Vagina (tissue), 2 donors: ENCODE results near the gene IL1RAPL2. TPM values are rescaled to one million over a fixed set of nuclear protein-coding genes. Genes with fewer than 3 reads are reported as not detected.

Experiments
- DNase-seq, 2 donors: peaks; one replicate each; pipeline ENCODE4 v3.0.0-alpha.2; 2017; ENCODE audit errors: extremely low spot score in 2 of 2
- H3K27ac ChIP-seq: fragments of 200-600 bp; sonication (generic); one replicate; pipeline ENCODE4 v1.5.1; 2019
- H3K27me3 ChIP-seq: fragments of 200-600 bp; sonication (generic); one replicate; pipeline ENCODE4 v1.5.1; 2019
- H3K36me3 ChIP-seq, 2 donors: fragments of 200-600 bp; sonication (generic); one replicate each; pipeline ENCODE4 v1.5.1; 2017 to 2019
- H3K4me1 ChIP-seq: fragments of 200-600 bp; sonication (generic); one replicate; pipeline ENCODE4 v1.5.1; 2019
- H3K4me3 ChIP-seq, 2 donors: fragments of 200-600 bp; sonication (generic); 1 replicate in 1 of 2; 2 replicates in 1 of 2; pipeline ENCODE4 v1.5.1; 2016 to 2019
- H3K9me3 ChIP-seq: fragments of 200-600 bp; sonication (generic); one replicate; pipeline ENCODE4 v1.5.1; 2019
- POLR2A ChIP-seq, 2 donors: fragments of 450-650 bp; IDR thresholded peaks; one replicate each; pipeline ENCODE4 v1.6.1; 2017; ENCODE audit warnings: antibody characterized with exemption in 2 of 2, mild to moderate bottlenecking in 2 of 2, moderate library complexity in 2 of 2
- POLR2AphosphoS5 ChIP-seq, 2 donors: sonication (generic); formaldehyde crosslinking; IDR thresholded peaks; one replicate each; pipeline ENCODE4 v1.9.0; 2017; ENCODE audit warnings: antibody characterized with exemption in 2 of 2, mild to moderate bottlenecking in 2 of 2, low read depth in 1 of 2; ENCODE audit not compliant: insufficient read depth in 1 of 2
- intact Hi-C: fragments of 100-400 bp; cut with DNase I; formaldehyde crosslinking; loops from one replicate; pipeline ENCODE4 v1.15.1; 2023
- small RNA-seq: library from RNA; depleted of rRNA; stranded (forward); fragments of <200 nt; gene quantifications from one replicate; pipeline ENCODE3, GENCODE V24; 2016
- total RNA-seq: library from RNA; depleted of rRNA; stranded (reverse); fragments of >200 nt; gene quantifications from one replicate; pipeline ENCODE4 v1.2.3, GENCODE V29; 2016
- TF ChIP-seq, protein P1 (sequence below), 3 experiments: fragments of 450-650 bp in 2 of 3; fragments of 200-600 bp in 1 of 3; sonication (generic) in 1 of 3; IDR thresholded peaks; one replicate each; pipeline ENCODE4 v1.5.1; 2017 to 2019; ENCODE audit warnings: antibody characterized with exemption in 3 of 3, mild to moderate bottlenecking in 2 of 3, moderate library complexity in 2 of 3

The IL1RAPL2 gene
- total RNA-seq, 1 donor from 2014 or later: 0.25 TPM

DNA sequence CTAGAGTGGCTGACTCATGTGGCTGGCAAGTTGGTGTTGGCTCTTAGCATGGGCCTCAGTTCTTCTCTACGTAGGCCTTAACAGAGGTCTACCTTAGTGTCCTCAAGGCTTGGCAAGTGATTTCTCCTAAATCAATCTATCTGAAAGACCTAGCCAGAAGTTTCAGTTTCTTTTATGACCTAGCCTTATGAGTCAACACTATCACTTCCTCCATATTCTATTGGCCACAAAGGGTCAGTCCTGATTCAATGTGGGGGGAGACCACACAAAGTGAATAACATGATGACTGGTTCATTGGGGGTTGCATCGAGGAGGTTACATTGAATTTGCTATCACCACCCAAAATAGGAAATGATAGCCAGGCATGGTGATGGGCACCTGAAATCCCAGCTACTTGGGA, 1250.5 kb downstream of the IL1RAPL2 start:
- Histone ChIP-seq H3K4me3 (no peak overlapping the region), H3K4me1 (no peaks in the 10 kb centered on the region), H3K27me3 (no peaks in the 10 kb centered on the region), H3K9me3 (no peaks in the 10 kb centered on the region), H3K36me3 (no peaks in the 10 kb centered on the region), H3K27ac (no peak overlapping the region)
- intact Hi-C loops: no loop called here
- no peak for DNase-seq
- TF ChIP-seq, protein P1, sequence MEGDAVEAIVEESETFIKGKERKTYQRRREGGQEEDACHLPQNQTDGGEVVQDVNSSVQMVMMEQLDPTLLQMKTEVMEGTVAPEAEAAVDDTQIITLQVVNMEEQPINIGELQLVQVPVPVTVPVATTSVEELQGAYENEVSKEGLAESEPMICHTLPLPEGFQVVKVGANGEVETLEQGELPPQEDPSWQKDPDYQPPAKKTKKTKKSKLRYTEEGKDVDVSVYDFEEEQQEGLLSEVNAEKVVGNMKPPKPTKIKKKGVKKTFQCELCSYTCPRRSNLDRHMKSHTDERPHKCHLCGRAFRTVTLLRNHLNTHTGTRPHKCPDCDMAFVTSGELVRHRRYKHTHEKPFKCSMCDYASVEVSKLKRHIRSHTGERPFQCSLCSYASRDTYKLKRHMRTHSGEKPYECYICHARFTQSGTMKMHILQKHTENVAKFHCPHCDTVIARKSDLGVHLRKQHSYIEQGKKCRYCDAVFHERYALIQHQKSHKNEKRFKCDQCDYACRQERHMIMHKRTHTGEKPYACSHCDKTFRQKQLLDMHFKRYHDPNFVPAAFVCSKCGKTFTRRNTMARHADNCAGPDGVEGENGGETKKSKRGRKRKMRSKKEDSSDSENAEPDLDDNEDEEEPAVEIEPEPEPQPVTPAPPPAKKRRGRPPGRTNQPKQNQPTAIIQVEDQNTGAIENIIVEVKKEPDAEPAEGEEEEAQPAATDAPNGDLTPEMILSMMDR (IDR thresholded peaks at IDR 0.05): no peak
- no peak for TF ChIP-seq POLR2AphosphoS5 (IDR thresholded peaks at IDR 0.05; ENCODE audit: insufficient read depth in 1 of 2, low read depth in 1 of 2)
- no peak for TF ChIP-seq POLR2A (IDR thresholded peaks at IDR 0.05)

Small RNA genes lying within 50 kb of the gene (small RNA-seq; reads per million reads assigned to genes)
- gene RNU6-207P: not detected
